ENCODE measurements around the gene BMAL2. TPM values are rescaled to one million over a fixed set of nuclear protein-coding genes. Genes with fewer than 3 reads are reported as not detected.

Gene BMAL2
- total RNA-seq, 1 experiment from 2014 or later, result 21.5 TPM

GRCh38 chr12:27343255-27344000, 10.8 kb downstream of the BMAL2 start:
- ChIA-PET POLR2A (no interaction called here), CTCF (no interaction called here), RAD21 (ENCODE audit: low non-redundant PET in 1 of 2, low total read pairs in 2 of 2, uncharacterized antibody in 2 of 2, unreplicated experiment in 2 of 2) (no interaction called here)
- Histone ChIP-seq H4K20me1 (ENCODE audit: insufficient read depth) (no peaks in the 10 kb centered on the region), H3K9me3 (ENCODE audit: control insufficient read depth in 1 of 2, insufficient read depth in 1 of 2, low read depth in 1 of 2, low read length in 2 of 2) (no peaks in the 10 kb centered on the region), H3K4me3 (replicated peaks in 1 of 2; ENCODE audit: low read depth in 1 of 2, low read length in 2 of 2) (no peak overlapping the region), H3K27ac (ENCODE audit: low read depth, low read length) (no peak overlapping the region), H3K4me1 (ENCODE audit: control insufficient read depth in 1 of 2, insufficient read depth in 2 of 2, low read length in 2 of 2) (peaks cover 5 to 20% of the 10 kb centered on the region in 2 experiments; a peak in 1 of 4 replicates), H3K4me2 (ENCODE audit: low read length) (peak overlapping the region; percentile 20), H2AFZ (ENCODE audit: low read depth, low read length, poor library complexity, severe bottlenecking) (no peak overlapping the region), H3K9me2 (ENCODE audit: insufficient read depth) (no peaks in the 10 kb centered on the region), H3K27me3 (ENCODE audit: insufficient read depth, low read length) (no peaks in the 10 kb centered on the region), H3K9ac (ENCODE audit: low read length) (no peak overlapping the region), H3K36me3 (ENCODE audit: control insufficient read depth in 1 of 2, insufficient read depth in 2 of 2, low read length in 2 of 2) (no peaks in the 10 kb centered on the region), H3K79me2 (ENCODE audit: insufficient read depth, low read length) (peaks cover 38% of the 10 kb centered on the region)
- TF ChIP-seq RAD21 (IDR thresholded peaks at IDR 0.05; ENCODE audit: low read depth) (no peak), POLR2AphosphoS5 (IDR thresholded peaks at IDR 0.05; ENCODE audit: low read depth, low read length) (no peak), SP1 (IDR thresholded peaks at IDR 0.05; ENCODE audit: low read depth) (peak; percentile 22; the same call in 1 of the 2 replicates), JUND (IDR thresholded peaks at IDR 0.05) (peak; percentile 26; the same call in 1 of the 2 replicates), POLR2A (IDR thresholded peaks at IDR 0.05; ENCODE audit: borderline replicate concordance, extremely low read depth, insufficient read depth, insufficient read length) (no peak), YY1 (IDR thresholded peaks at IDR 0.05; ENCODE audit: extremely low read depth, insufficient replicate concordance, low read depth, low read length) (no peak), CEBPB (IDR thresholded peaks at IDR 0.05; ENCODE audit: low read depth) (no peak), EZH2phosphoT487 (IDR thresholded peaks at IDR 0.05; ENCODE audit: borderline replicate concordance) (no peak), SIN3A (IDR thresholded peaks at IDR 0.05; ENCODE audit: low read depth) (no peak), ZBTB33 (IDR thresholded peaks at IDR 0.05; ENCODE audit: extremely low read depth, insufficient replicate concordance, low read length) (no peak), ELF1 (IDR thresholded peaks at IDR 0.05; ENCODE audit: borderline replicate concordance, low read depth) (no peak), EZH2 (IDR thresholded peaks at IDR 0.05) (no peak), FOSL1 (IDR thresholded peaks at IDR 0.05; ENCODE audit: low read depth) (peak; percentile 38; the same call in 1 of the 2 replicates), CBX3 (IDR thresholded peaks at IDR 0.05; ENCODE audit: low read depth) (no peak), TCF7L2 (IDR thresholded peaks at IDR 0.05; ENCODE audit: borderline replicate concordance, extremely low read depth, insufficient read depth, insufficient read length) (no peak)
- TF ChIP-seq, protein P1, sequence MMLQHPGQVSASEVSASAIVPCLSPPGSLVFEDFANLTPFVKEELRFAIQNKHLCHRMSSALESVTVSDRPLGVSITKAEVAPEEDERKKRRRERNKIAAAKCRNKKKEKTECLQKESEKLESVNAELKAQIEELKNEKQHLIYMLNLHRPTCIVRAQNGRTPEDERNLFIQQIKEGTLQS (IDR thresholded peaks at IDR 0.05), result no peak
- no peak for DNase-seq (ENCODE audit: low read depth, low spot score)
- intact Hi-C loops (cut with micrococcal nuclease), result no loop called here
- BruUV-seq (replicated peaks), result no TSS peak
- ATAC-seq, result no peak

Data from HCT116 (cell line).